ENCODE results near the gene SLC13A2. TPM values are rescaled to one million over a fixed set of nuclear protein-coding genes. Genes with fewer than 3 reads are reported as not detected.

SLC13A2 gene
- total and polyA plus RNA-seq, 2 of the 4 experiments (the other 2 are of a cell fraction): not detected

DNA sequence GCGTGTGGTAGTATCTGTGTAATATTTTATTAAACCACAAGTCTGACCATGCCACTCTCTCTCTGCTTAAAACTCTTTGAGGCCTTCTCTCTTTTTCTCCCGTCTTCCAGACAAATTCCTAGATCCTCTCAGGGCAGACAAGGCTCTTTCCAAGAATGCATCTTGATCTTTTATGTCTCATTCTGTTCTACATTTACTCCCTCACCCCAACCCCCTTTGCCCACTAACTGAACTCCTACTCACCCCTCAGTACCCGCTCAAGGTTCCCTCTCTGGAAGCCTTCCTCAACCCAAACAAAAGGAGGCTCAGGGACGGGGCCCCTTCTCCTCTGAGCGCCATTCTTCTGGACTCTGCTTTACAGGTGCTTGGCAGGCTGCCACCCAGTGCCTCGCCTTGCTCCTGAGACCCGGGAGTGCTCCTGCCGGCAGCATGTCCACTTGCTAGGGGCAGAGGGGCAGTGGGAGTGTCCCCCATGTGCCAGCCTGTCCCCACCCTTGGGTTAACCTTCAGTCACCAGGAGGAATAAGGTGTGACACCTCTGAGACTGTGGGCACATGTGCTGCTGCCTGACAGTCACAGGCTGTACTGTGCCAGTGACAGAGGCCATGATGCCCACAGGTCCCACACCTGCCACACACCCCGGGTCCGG lies 9.2 kb downstream of the SLC13A2 start:
- no peak overlapping the region for H2BK15ac ChIP-seq (ENCODE audit: low read depth, low read length)
- H2BK5ac ChIP-seq (ENCODE audit: low read depth, low read length, poor library complexity, severe bottlenecking): no peak overlapping the region
- no peak overlapping the region for H3K9ac ChIP-seq (ENCODE audit: low read depth, low read length)
- TF ChIP-seq SMC3 (IDR thresholded peaks at IDR 0.05; ENCODE audit: low read depth, low read length) (no peak), MXI1 (IDR thresholded peaks at IDR 0.05; ENCODE audit: borderline replicate concordance, low read depth, low read length) (no peak), MAFK (IDR thresholded peaks at IDR 0.05; ENCODE audit: low read depth, low read length) (no peak), RFX5 (IDR thresholded peaks at IDR 0.05; ENCODE audit: low read depth, low read length) (no peak), MAZ (IDR thresholded peaks at IDR 0.05; ENCODE audit: borderline replicate concordance, low read depth, low read length) (no peak), RCOR1 (IDR thresholded peaks at IDR 0.05; ENCODE audit: insufficient replicate concordance, low read length) (no peak), NFE2L2 (IDR thresholded peaks at IDR 0.05; ENCODE audit: low read depth, low read length) (no peak), CEBPB (IDR thresholded peaks at IDR 0.05; ENCODE audit: low read depth, low read length) (no peak), FOS (IDR thresholded peaks at IDR 0.05; ENCODE audit: low read depth, low read length) (no peak)
- TF ChIP-seq, protein P1, sequence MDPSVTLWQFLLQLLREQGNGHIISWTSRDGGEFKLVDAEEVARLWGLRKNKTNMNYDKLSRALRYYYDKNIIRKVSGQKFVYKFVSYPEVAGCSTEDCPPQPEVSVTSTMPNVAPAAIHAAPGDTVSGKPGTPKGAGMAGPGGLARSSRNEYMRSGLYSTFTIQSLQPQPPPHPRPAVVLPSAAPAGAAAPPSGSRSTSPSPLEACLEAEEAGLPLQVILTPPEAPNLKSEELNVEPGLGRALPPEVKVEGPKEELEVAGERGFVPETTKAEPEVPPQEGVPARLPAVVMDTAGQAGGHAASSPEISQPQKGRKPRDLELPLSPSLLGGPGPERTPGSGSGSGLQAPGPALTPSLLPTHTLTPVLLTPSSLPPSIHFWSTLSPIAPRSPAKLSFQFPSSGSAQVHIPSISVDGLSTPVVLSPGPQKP (IDR thresholded peaks at IDR 0.05; ENCODE audit: borderline replicate concordance, low read depth, low read length): no peak
- TF ChIP-seq, protein P2, sequence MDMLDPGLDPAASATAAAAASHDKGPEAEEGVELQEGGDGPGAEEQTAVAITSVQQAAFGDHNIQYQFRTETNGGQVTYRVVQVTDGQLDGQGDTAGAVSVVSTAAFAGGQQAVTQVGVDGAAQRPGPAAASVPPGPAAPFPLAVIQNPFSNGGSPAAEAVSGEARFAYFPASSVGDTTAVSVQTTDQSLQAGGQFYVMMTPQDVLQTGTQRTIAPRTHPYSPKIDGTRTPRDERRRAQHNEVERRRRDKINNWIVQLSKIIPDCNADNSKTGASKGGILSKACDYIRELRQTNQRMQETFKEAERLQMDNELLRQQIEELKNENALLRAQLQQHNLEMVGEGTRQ (IDR thresholded peaks at IDR 0.05; ENCODE audit: low read depth, low read length): no peak
- no peaks in the 10 kb centered on the region for H3K79me1 ChIP-seq (ENCODE audit: low read depth in 1 of 2, low read length in 2 of 2)
- H4K8ac ChIP-seq (ENCODE audit: low read depth in 2 of 2, low read length in 2 of 2): no peak overlapping the region
- H2BK120ac ChIP-seq (ENCODE audit: low read depth, low read length): no peak overlapping the region
- H4K20me1 ChIP-seq (ENCODE audit: insufficient read depth, low read length): no peaks in the 10 kb centered on the region
- in situ Hi-C loops (cut with MboI; ENCODE audit: low sequenced_read_pairs): no loop called here
- no peaks in the 10 kb centered on the region for H3K36me3 ChIP-seq (ENCODE audit: control insufficient read depth, insufficient read depth, low read length)
- peaks cover 55% of the 10 kb centered on the region for H3K27me3 ChIP-seq (ENCODE audit: control insufficient read depth, insufficient read depth, low read length)
- 72% methylated on average over 7 of the region's 10 CpGs; no CpG with 5 or more reads in 1 of the 2 experiments for WGBS, 2 experiments (ENCODE audit: extremely low coverage in 2 of 2, insufficient read length in 1 of 2)
- H2AK9ac ChIP-seq (replicated peaks; ENCODE audit: low read depth, low read length, poor library complexity): no peak overlapping the region
- H4K91ac ChIP-seq (ENCODE audit: insufficient read depth, low read depth, low read length): no peak overlapping the region
- H2AK5ac ChIP-seq (ENCODE audit: low read depth, low read length): no peak overlapping the region
- no peak overlapping the region for H3K18ac ChIP-seq (ENCODE audit: low read depth, low read length)
- no peak overlapping the region for H3K14ac ChIP-seq (replicated peaks; ENCODE audit: low read depth, low read length)
- BruUV-seq (replicated peaks): no TSS peak
- H3K9me3 ChIP-seq (ENCODE audit: control insufficient read depth, insufficient read depth, low read length): no peaks in the 10 kb centered on the region
- H3K9me1 ChIP-seq (ENCODE audit: insufficient read depth, low read length): no peaks in the 10 kb centered on the region
- H2AFZ ChIP-seq (replicated peaks; ENCODE audit: low read length, poor library complexity): no peak overlapping the region
- dilution Hi-C loops (cut with HindIII; ENCODE audit: low sequenced_read_pairs, unreplicated experiment): no loop called here
- DNase-seq: no peak
- CTCF ChIA-PET: no interaction called here
- POLR2A ChIA-PET (ENCODE audit: unreplicated experiment): no interaction called here
- H3K27ac ChIP-seq (ENCODE audit: insufficient read depth, low read length): no peak overlapping the region
- no peak overlapping the region for H3K4ac ChIP-seq (ENCODE audit: low read depth, low read length)
- intact Hi-C loops (cut with micrococcal nuclease): no loop called here
- no peak overlapping the region for H3K4me2 ChIP-seq (ENCODE audit: low read depth, low read length)
- H3K4me3 ChIP-seq (ENCODE audit: insufficient read depth, low read depth, low read length): no peak overlapping the region
- H3K4me1 ChIP-seq (ENCODE audit: control insufficient read depth, insufficient read depth, low read length): no peaks in the 10 kb centered on the region
- ATAC-seq (ENCODE audit: low read depth): no peak
- H4K5ac ChIP-seq (ENCODE audit: low read depth, low read length): no peak overlapping the region
- H3K23ac ChIP-seq (ENCODE audit: low read depth, low read length): no peak overlapping the region
- no peak overlapping the region for H3K56ac ChIP-seq (ENCODE audit: extremely low read depth, insufficient read depth, low read length)
- H2BK20ac ChIP-seq (ENCODE audit: low read depth, low read length): no peak overlapping the region
